RWPE1 (cell line): ENCODE measurements around the gene LNP1.

ENCODE experiments used
- CTCF ChIA-PET: fragments of 350-600 bp; sonication (Branson Sonifier 250); formaldehyde crosslinking; extraction: SDS; loops from one replicate; lab custom pipeline; 2021; lab: Yijun Ruan, JAX
- POLR2A ChIA-PET: fragments of 400-600 bp; formaldehyde crosslinking; extraction: SDS; loops from one replicate; lab custom pipeline; 2020; ENCODE audit warnings: antibody characterized with exemption; ENCODE audit not compliant: low non-redundant PET; lab: Yijun Ruan, JAX
- DNase-seq: peaks from one replicate; pipeline ENCODE4 v3.0.0; 2012; ENCODE audit warnings: low spot score
- H3K27ac ChIP-seq: fragments of 450-650 bp; 2 replicates; pipeline ENCODE4 v1.5.1; 2017
- CTCF ChIP-seq: fragments of 450-650 bp; conservative IDR thresholded peaks from 2 replicates; pipeline ENCODE4 v1.5.1; 2017; ENCODE audit warnings: low read depth, mild to moderate bottlenecking

Gene LNP1

GRCh38 chr3:100463002-100463401 lies 61.7 kb downstream of the LNP1 start:
- TF ChIP-seq CTCF: peak; percentile 73
- H3K27ac ChIP-seq: no peak overlapping the region
- ChIA-PET CTCF (interaction anchor here (0.5 to 2.7 kb wide), 29 partner anchors 23 to 1391 kb away, joined by 3 to 46 read pairs (median 4); no protein-coding TSS in a partner anchor), POLR2A (no interaction called here)
- peak; percentile 66 for DNase-seq

- POLR2A ChIA-PET: no interaction called here
- CTCF ChIA-PET: interaction anchor here (0.5 to 2.7 kb wide), 14 partner anchors 54 to 856 kb away, joined by 3 to 46 read pairs (median 4); no protein-coding TSS in a partner anchor
- H3K27ac ChIP-seq: no peak overlapping the region
- no peak for DNase-seq
- TF ChIP-seq CTCF: no peak
Measured at GRCh38 chr3:100463646-100464155, 62.4 kb downstream of the LNP1 start.

GRCh38 chr3:100465892-100466777 lies 64.8 kb downstream of the LNP1 start:
- ChIA-PET CTCF (interaction anchor here (0.5 to 0.7 kb wide), 2 partner anchors 124 to 135 kb away, joined by 3 read pairs; no protein-coding TSS in a partner anchor), POLR2A (no interaction called here)
- TF ChIP-seq CTCF: no peak

GRCh38 chr3:100467133-100467532 lies 65.8 kb downstream of the LNP1 start:
- CTCF ChIA-PET: no interaction called here
- no peak overlapping the region for H3K27ac ChIP-seq
- POLR2A ChIA-PET: no interaction called here
- no peak for TF ChIP-seq CTCF
- DNase-seq: no peak

More at GRCh38 chr3:100465892-100466777, 64.8 kb downstream of the LNP1 start:
- DNase-seq: no peak
- H3K27ac ChIP-seq: no peak overlapping the region

GRCh38 chr3:100468676-100469075 lies 67.3 kb downstream of the LNP1 start:
- TF ChIP-seq CTCF: no peak
- no peak for DNase-seq
- ChIA-PET CTCF (interaction anchor here (0.6 kb wide), 1 partner anchor 11 kb away, joined by 3 read pairs; no protein-coding TSS in a partner anchor), POLR2A (no interaction called here)
- H3K27ac ChIP-seq: no peak overlapping the region

GRCh38 chr3:100470951-100471350 lies 69.6 kb downstream of the LNP1 start:
- POLR2A ChIA-PET: no interaction called here
- no peak for TF ChIP-seq CTCF
- no peak for DNase-seq
- no peak overlapping the region for H3K27ac ChIP-seq
- CTCF ChIA-PET: no interaction called here
